ENCODE results near the gene FOSB.

Gene FOSB

DNA sequence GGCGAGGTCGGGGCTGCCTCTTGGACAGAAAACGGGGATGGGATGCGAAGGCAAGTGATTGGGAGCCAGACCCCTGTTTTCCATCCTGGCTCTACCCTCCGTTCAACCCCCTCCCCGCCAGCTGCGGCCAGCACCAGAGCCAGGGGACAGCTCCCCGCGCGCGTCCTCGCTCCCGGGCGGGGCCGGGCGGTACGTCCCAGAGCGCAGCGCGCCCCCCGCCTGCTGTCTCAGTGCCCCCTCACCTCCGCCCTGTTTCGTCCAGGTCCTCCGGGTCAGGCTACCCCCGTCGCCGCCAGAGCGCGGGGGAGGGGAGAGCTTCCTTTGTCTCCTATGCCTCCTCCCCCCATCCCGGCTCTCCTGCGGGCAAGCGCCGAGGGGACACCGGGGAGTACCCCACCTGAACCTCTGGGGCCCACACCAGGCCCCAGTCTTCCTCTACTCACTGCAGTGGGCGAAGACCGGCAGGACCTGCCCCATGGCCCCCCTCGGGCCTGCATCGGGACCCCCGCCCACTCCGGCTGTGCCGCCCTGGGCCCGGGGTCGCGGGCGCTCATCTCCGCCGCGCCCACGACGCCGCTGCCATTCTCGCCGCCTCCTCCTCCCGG lies 28.7 kb downstream of the FOSB start:
- TF ChIP-seq, protein P1, sequence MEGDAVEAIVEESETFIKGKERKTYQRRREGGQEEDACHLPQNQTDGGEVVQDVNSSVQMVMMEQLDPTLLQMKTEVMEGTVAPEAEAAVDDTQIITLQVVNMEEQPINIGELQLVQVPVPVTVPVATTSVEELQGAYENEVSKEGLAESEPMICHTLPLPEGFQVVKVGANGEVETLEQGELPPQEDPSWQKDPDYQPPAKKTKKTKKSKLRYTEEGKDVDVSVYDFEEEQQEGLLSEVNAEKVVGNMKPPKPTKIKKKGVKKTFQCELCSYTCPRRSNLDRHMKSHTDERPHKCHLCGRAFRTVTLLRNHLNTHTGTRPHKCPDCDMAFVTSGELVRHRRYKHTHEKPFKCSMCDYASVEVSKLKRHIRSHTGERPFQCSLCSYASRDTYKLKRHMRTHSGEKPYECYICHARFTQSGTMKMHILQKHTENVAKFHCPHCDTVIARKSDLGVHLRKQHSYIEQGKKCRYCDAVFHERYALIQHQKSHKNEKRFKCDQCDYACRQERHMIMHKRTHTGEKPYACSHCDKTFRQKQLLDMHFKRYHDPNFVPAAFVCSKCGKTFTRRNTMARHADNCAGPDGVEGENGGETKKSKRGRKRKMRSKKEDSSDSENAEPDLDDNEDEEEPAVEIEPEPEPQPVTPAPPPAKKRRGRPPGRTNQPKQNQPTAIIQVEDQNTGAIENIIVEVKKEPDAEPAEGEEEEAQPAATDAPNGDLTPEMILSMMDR (IDR thresholded peaks at IDR 0.05; ENCODE audit: insufficient read depth, missing control alignments): no peak
- FAIRE-seq: no peak

DNA sequence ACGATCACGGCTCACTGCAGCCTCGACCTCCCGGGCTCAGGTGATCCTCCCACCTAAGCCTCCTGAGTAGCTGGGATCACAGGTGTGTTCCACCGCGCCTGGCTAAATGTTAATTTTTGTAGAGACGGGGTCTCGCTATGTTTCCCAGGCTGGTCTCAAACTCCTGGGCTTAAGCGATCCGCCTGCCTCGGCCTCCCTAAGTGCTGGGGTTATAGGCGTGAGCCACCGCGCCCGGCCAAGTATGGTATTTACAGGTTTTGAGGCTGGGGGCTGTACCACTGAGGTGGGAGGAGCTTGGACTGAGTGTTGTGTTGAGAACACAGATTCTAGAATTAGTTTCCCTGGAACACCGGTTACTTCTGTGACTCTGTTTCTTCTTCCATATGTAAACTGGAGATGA lies 30.0 kb downstream of the FOSB start:
- no peak for DNase-seq (ENCODE audit: insufficient read length, low spot score)
- FAIRE-seq: no peak
- TF ChIP-seq, protein P1 (IDR thresholded peaks at IDR 0.05; ENCODE audit: insufficient read depth, missing control alignments): no peak

More for the DNA sequence above, 28.7 kb downstream of the FOSB start:
- DNase-seq (ENCODE audit: insufficient read length, low spot score): peak; percentile 41

DNA sequence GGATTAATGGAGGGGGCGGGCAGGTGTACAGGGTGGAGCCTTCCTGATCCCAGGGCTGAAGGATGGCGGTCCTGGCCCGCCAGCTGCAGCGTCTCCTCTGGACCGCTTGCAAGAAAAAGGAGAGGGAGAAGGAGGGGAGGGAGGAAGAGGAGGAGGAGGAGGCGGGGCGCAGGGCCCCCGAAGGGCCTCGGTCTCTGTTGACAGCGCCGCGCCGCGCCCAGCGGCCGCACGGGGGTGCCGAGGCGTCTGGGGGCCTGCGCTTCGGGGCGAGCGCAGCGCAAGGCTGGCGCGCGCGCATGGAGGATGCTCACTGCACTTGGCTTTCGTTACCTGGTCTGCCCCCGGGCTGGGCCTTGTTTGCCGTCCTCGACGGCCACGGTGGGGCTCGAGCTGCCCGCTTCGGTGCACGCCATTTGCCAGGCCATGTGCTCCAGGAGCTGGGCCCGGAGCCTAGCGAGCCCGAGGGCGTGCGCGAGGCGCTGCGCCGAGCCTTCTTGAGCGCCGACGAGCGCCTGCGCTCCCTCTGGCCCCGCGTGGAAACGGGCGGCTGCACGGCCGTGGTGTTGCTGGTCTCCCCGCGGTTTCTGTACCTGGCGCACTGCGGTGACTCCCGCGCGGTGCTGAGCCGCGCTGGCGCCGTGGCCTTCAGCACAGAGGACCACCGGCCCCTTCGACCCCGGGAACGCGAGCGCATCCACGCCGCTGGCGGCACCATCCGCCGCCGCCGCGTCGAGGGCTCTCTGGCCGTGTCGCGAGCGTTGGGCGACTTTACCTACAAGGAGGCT lies 30.8 kb downstream of the FOSB start, which contains the start of gene PPM1N:
Gene PPM1N (plus strand): TSS at position 33 of the 785 bp plus-strand sequence. CDS start 30 bp downstream, at position 63.
- FAIRE-seq: no peak
- TF ChIP-seq, protein P1 (IDR thresholded peaks at IDR 0.05; ENCODE audit: insufficient read depth, missing control alignments): no peak
- peak; percentile 53 for DNase-seq (ENCODE audit: insufficient read length, low spot score)

DNA sequence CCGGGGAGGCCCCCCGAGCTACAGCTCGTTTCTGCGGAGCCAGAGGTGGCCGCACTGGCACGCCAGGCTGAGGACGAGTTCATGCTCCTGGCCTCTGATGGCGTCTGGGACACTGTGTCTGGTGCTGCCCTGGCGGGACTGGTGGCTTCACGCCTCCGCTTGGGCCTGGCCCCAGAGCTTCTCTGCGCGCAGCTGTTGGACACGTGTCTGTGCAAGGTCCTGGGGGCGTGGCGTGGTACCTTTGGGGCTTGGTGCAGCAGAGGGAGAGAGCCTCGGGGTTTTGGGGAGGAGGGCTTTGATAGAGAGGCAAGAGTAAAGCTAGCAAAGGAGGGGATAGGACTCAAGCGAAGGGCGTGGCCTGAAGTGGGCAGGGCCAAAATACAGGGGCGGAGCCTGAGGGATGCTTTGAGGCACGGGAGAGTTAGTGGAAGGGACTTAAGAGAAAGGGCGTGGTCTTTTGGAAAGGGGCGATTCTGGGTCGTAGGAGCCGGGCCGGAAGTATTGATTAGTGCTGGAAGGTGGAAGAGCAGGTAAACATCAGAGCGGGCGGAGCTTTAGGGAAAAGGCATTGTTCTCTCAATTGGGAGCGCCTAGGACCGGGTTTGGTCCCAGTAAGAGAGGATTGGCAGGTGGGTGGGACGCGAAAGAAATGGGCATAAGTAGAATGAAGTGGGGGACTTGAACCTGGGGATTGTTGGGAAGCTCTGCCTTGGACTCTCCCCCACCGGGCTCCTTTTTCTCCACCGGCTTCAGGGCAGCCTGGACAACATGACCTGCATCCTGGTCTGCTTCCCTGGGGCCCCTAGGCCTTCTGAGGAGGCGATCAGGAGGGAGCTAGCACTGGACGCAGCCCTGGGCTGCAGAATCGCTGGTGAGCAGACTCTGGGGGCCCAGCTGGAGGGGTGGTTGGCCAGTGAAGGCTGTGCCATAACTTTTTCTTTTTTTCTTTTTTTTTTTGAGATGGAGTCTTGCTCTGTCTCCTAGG lies 31.7 kb downstream of the FOSB start:
- TF ChIP-seq, protein P1 (IDR thresholded peaks at IDR 0.05; ENCODE audit: insufficient read depth, missing control alignments): no peak
- DNase-seq (ENCODE audit: insufficient read length, low spot score): peak; percentile 84
- FAIRE-seq: peak; percentile 44

DNA sequence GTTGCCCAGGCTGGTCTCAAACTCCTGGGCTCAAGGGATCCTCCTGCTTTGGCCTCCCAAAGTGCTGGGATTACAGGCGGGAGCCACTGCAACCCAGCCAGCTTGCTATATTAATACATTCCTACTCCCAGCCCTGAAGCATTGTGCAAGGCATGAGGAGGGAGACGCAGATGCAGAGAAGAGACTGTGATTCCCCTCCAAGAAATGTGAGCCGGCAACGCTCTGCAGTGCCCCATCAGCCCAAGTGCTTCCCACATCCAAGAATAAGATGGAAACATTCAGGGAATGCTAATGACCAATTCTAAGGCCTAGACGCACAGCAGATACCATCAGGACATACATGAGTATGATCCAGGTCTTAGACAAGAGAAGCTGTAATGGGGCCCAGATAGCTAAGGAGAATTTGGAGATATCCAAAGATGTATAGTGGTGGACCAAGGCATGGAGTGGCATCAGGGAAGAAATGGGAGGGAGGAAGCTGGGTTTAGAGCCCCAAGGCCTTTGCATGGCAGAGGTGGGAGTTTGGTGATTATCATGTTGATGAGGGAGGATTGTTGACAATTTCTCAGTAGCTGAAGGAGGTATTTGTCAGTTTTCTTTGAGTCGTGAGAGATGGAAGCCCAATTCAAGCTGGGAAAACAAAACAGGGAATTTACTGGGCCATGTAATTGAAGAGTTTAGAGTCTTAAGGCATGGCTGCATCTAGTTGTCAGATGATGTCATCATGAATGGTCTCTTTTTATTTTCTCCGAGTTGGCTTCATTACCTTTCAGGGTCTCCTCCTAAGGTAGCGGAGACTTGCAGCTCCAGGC lies 33.3 kb downstream of the FOSB start:
- FAIRE-seq: no peak
- DNase-seq (ENCODE audit: insufficient read length, low spot score): no peak
- TF ChIP-seq, protein P1 (IDR thresholded peaks at IDR 0.05; ENCODE audit: insufficient read depth, missing control alignments): no peak

DNA sequence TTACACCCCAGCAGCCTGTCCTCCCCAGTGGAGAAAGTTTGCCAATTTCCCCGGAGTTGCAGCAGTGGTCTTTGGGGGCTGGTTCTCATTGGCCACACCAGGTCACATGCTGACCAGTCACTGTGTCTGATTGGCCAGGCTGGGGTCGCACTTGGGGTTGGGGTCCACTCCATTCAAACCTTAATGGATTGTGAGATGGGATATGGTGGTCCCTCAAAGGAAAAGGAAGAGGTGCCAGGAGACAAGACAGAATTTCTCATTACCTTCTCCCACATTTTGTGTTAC lies 33.9 kb downstream of the FOSB start:
- FAIRE-seq (no peak), DNase-seq (ENCODE audit: insufficient read length, low spot score) (no peak)
- TF ChIP-seq, protein P1 (IDR thresholded peaks at IDR 0.05; ENCODE audit: insufficient read depth, missing control alignments): no peak
